Measurements from ENCODE around the gene ITSN1. TPM values are rescaled to one million over a fixed set of nuclear protein-coding genes. Genes with fewer than 3 reads are reported as not detected.

ITSN1 gene
- polyA plus RNA-seq, 1 donor from 2014 or later, result 35.1 TPM

- H3K9me2 ChIP-seq (ENCODE audit: insufficient read depth, low read length), result no peaks in the 10 kb centered on the region
- H3K9ac ChIP-seq (ENCODE audit: low read length), result peak overlapping the region; percentile 1
- no peaks in the 10 kb centered on the region for H3K79me2 ChIP-seq (replicated peaks; ENCODE audit: insufficient read depth, low read length)
- no peak overlapping the region for H3K4me2 ChIP-seq (ENCODE audit: low read length)
- no peak overlapping the region for H2AFZ ChIP-seq (ENCODE audit: low read depth, low read length)
- no peaks in the 10 kb centered on the region for H3K36me3 ChIP-seq (ENCODE audit: insufficient read depth, low read length)
- no peaks in the 10 kb centered on the region for H4K20me1 ChIP-seq (ENCODE audit: insufficient read depth)
- H3F3A ChIP-seq (ENCODE audit: insufficient read depth, low read length, poor library complexity, severe bottlenecking), result no peaks in the 10 kb centered on the region
- no peaks in the 10 kb centered on the region for H3K9me3 ChIP-seq (ENCODE audit: low read length)
- TF ChIP-seq POLR2AphosphoS5 (IDR thresholded peaks at IDR 0.05) (peak; percentile 61), EP300 (conservative IDR thresholded peaks at IDR 0.05; ENCODE audit: poor library complexity, severe bottlenecking) (peak; percentile 68), EZH2 (IDR thresholded peaks at IDR 0.05; ENCODE audit: borderline replicate concordance, insufficient read depth, low read length, poor library complexity, severe bottlenecking) (no peak), SMC3 (conservative IDR thresholded peaks at IDR 0.05; ENCODE audit: poor library complexity) (no peak), TAF1 (IDR thresholded peaks at IDR 0.05; ENCODE audit: low read depth) (no peak), CTCF (IDR thresholded peaks at IDR 0.05; ENCODE audit: poor library complexity, severe bottlenecking) (no peak), REST (IDR thresholded peaks at IDR 0.05; ENCODE audit: borderline replicate concordance) (no peak), MXI1 (conservative IDR thresholded peaks at IDR 0.05; ENCODE audit: poor library complexity, severe bottlenecking) (peak; percentile 34), RAD21 (conservative IDR thresholded peaks at IDR 0.05) (no peak)
- peak overlapping the region; percentile 12 for H3K27ac ChIP-seq (ENCODE audit: low read length)
- H3K4me3 ChIP-seq (ENCODE audit: low read length), result no peak overlapping the region
- H3K27me3 ChIP-seq (ENCODE audit: insufficient read depth, low read depth, low read length), result no peaks in the 10 kb centered on the region
Observed at GRCh38 chr21:33844104-33844889, 202.0 kb downstream of the ITSN1 start.

GRCh38 chr21:33844890-33845205, 202.5 kb downstream of the ITSN1 start:
- H3K79me2 ChIP-seq (replicated peaks; ENCODE audit: insufficient read depth, low read length), result no peaks in the 10 kb centered on the region
- no peaks in the 10 kb centered on the region for H4K20me1 ChIP-seq (ENCODE audit: insufficient read depth)
- no peak overlapping the region for H3K27ac ChIP-seq (ENCODE audit: low read length)
- no peaks in the 10 kb centered on the region for H3F3A ChIP-seq (ENCODE audit: insufficient read depth, low read length, poor library complexity, severe bottlenecking)
- H3K9me2 ChIP-seq (ENCODE audit: insufficient read depth, low read length), result no peaks in the 10 kb centered on the region
- H3K4me3 ChIP-seq (ENCODE audit: low read length), result no peak overlapping the region
- H3K9me3 ChIP-seq (ENCODE audit: low read length), result no peaks in the 10 kb centered on the region
- no peaks in the 10 kb centered on the region for H3K36me3 ChIP-seq (ENCODE audit: insufficient read depth, low read length)
- no peak overlapping the region for H3K4me2 ChIP-seq (ENCODE audit: low read length)
- peak overlapping the region; percentile 1 for H3K9ac ChIP-seq (ENCODE audit: low read length)
- no peak overlapping the region for H2AFZ ChIP-seq (ENCODE audit: low read depth, low read length)
- no peaks in the 10 kb centered on the region for H3K27me3 ChIP-seq (ENCODE audit: insufficient read depth, low read depth, low read length)
- TF ChIP-seq MXI1 (conservative IDR thresholded peaks at IDR 0.05; ENCODE audit: poor library complexity, severe bottlenecking) (no peak), CTCF (IDR thresholded peaks at IDR 0.05; ENCODE audit: poor library complexity, severe bottlenecking) (no peak), EP300 (conservative IDR thresholded peaks at IDR 0.05; ENCODE audit: poor library complexity, severe bottlenecking) (no peak), RAD21 (conservative IDR thresholded peaks at IDR 0.05) (no peak)
